Endothelial cell of umbilical vein (primary cell): ENCODE results near the gene IL17REL. TPM values are rescaled to one million over a fixed set of nuclear protein-coding genes. Genes with fewer than 3 reads are reported as not detected.

Source experiments
- BruUV-seq: library from RNA; stranded (reverse); fragments of 400-500 nt; replicated peaks from 2 replicates; lab custom pipeline; 2021; lab: Mats Ljungman, UMichigan
- CTCF ChIA-PET: fragments of 300-600, 350-600 bp; sonication (Branson Sonifier 250); formaldehyde crosslinking; loops from one replicate; lab custom pipeline; 2021; ENCODE audit warnings: antibody characterized with exemption, inconsistent platforms; lab: Charles Lee
- POLR2A ChIA-PET: fragments of 300-600, 350-600 bp; sonication (Branson Sonifier 250); formaldehyde crosslinking; loops from one replicate; lab custom pipeline; 2021; ENCODE audit warnings: antibody characterized with exemption, inconsistent platforms; lab: Charles Lee
- DNase-seq: peaks from one replicate; pipeline ENCODE4 v3.0.0-alpha.2; 2011; ENCODE audit warnings: low read depth, low spot score
- FAIRE-seq: peaks from 2 replicates; lab custom pipeline; 2011; peaks lifted over from hg19 to GRCh38; lab: Jason Lieb, UNC
- H2AFZ ChIP-seq: 2 replicates; pipeline ENCODE4 v1.6.0; 2012; ENCODE audit warnings: low read depth, low read length, control low read depth, inconsistent platforms
- H3K27ac ChIP-seq: 2 replicates; pipeline ENCODE4 v1.5.1; 2011; ENCODE audit warnings: low read depth, mild to moderate bottlenecking, control low read depth, low read length, moderate library complexity; ENCODE audit not compliant: insufficient read depth
- H3K27me3 ChIP-seq, 2 experiments: 2 replicates each; pipeline versions ENCODE4 v1.6.0 to v1.6.1; 2011; ENCODE audit warnings: low read length in 2 of 2, mixed read lengths in 1 of 2; ENCODE audit not compliant: control insufficient read depth in 2 of 2, insufficient read depth in 2 of 2
- H3K36me3 ChIP-seq, 2 experiments: 2 replicates in 1 of 2; 3 replicates in 1 of 2; pipeline ENCODE4 v1.5.1; 2011; ENCODE audit warnings: low read length in 2 of 2, mild to moderate bottlenecking in 1 of 2, moderate library complexity in 1 of 2; ENCODE audit not compliant: control insufficient read depth in 2 of 2, insufficient read depth in 2 of 2; ENCODE audit errors: extremely low read depth in 1 of 2
- H3K4me1 ChIP-seq: 3 replicates; pipeline ENCODE4 v1.5.1; 2011; ENCODE audit warnings: mild to moderate bottlenecking, low read length; ENCODE audit not compliant: control insufficient read depth, insufficient read depth; ENCODE audit errors: extremely low read depth
- H3K4me2 ChIP-seq: 2 replicates; pipeline ENCODE4 v1.6.1; 2011; ENCODE audit warnings: low read length, control low read depth, mixed read lengths; ENCODE audit not compliant: insufficient read depth
- H3K4me3 ChIP-seq, 3 experiments: fragments of 200-600 bp in 1 of 3; sonication (generic), shearing (Covaris generic) in 1 of 3; replicated peaks in 1 of 3; 2 replicates each; pipeline ENCODE4 v1.5.1; 2011 to 2016; ENCODE audit warnings: control low read depth in 3 of 3, low read length in 3 of 3, mild to moderate bottlenecking in 2 of 3, inconsistent platforms in 1 of 3, low read depth in 1 of 3, moderate library complexity in 1 of 3; ENCODE audit not compliant: insufficient read depth in 1 of 3
- H3K79me2 ChIP-seq: 2 replicates; pipeline ENCODE4 v1.6.0; 2012; ENCODE audit warnings: low read length, inconsistent platforms; ENCODE audit not compliant: control insufficient read depth, insufficient read depth
- H3K9ac ChIP-seq: replicated peaks from 2 replicates; pipeline ENCODE3; 2011; ENCODE audit warnings: low read length, control low read depth; ENCODE audit not compliant: insufficient read depth; ENCODE audit errors: extremely low read depth
- H3K9me1 ChIP-seq: replicated peaks from 3 replicates; pipeline ENCODE4 v1.6.0; 2011; ENCODE audit warnings: mild to moderate bottlenecking, low read length; ENCODE audit not compliant: control insufficient read depth, insufficient read depth; ENCODE audit errors: extremely low read depth
- H3K9me3 ChIP-seq: replicated peaks from 2 replicates; pipeline ENCODE4 v1.5.1; 2012; ENCODE audit warnings: low read length, inconsistent platforms; ENCODE audit not compliant: control insufficient read depth, insufficient read depth
- H4K20me1 ChIP-seq: replicated peaks from 2 replicates; pipeline ENCODE3; 2011; ENCODE audit warnings: mild to moderate bottlenecking, low read length; ENCODE audit not compliant: control insufficient read depth, insufficient read depth; ENCODE audit errors: extremely low read depth
- CTCF ChIP-seq, 2 donors: IDR thresholded peaks; 1 replicate in 1 of 2; 2 replicates in 1 of 2; pipeline ENCODE4 v1.5.1; 2011; ENCODE audit warnings: low read length in 2 of 2, mild to moderate bottlenecking in 2 of 2, moderate library complexity in 2 of 2, control low read depth in 1 of 2, inconsistent platforms in 1 of 2, low read depth in 1 of 2; ENCODE audit not compliant: insufficient read depth in 1 of 2; ENCODE audit errors: extremely low read depth in 1 of 2
- EZH2 ChIP-seq: IDR thresholded peaks from 2 replicates; pipeline ENCODE4 v1.6.1; 2012; ENCODE audit warnings: borderline replicate concordance, low read depth, mild to moderate bottlenecking, moderate library complexity, low read length, inconsistent platforms; ENCODE audit not compliant: severe bottlenecking
- FOS ChIP-seq: IDR thresholded peaks from 2 replicates; pipeline ENCODE4 v1.6.1; 2011; ENCODE audit warnings: mild to moderate bottlenecking, low read length, moderate library complexity, borderline replicate concordance; ENCODE audit not compliant: insufficient read depth
- GATA2 ChIP-seq: IDR thresholded peaks from 2 replicates; pipeline ENCODE4 v1.7.0; 2011; ENCODE audit warnings: low read depth, mild to moderate bottlenecking, moderate library complexity, mixed read lengths, low read length; ENCODE audit not compliant: insufficient read length, insufficient read depth
- JUN ChIP-seq: IDR thresholded peaks from 2 replicates; pipeline ENCODE4 v1.6.1; 2011; ENCODE audit warnings: borderline replicate concordance, low read depth; ENCODE audit not compliant: insufficient read length, insufficient read depth
- MAX ChIP-seq: IDR thresholded peaks from 2 replicates; pipeline ENCODE4 v1.6.1; 2011; ENCODE audit not compliant: insufficient read depth, insufficient read length
- MYC ChIP-seq: IDR thresholded peaks from one replicate; pipeline ENCODE4 v1.6.1; 2011; ENCODE audit warnings: mild to moderate bottlenecking, low read depth, low read length
- POLR2A ChIP-seq: IDR thresholded peaks from 2 replicates; pipeline ENCODE4 v1.6.1; 2012; ENCODE audit warnings: low read depth, mild to moderate bottlenecking, control low read depth, low read length
- POLR2AphosphoS5 ChIP-seq: IDR thresholded peaks from 2 replicates; pipeline ENCODE4 v1.6.1; 2012; ENCODE audit warnings: low read depth, mild to moderate bottlenecking, control low read depth, low read length, moderate library complexity; ENCODE audit not compliant: insufficient read depth
- dilution Hi-C: fragments of 300-500 bp; cut with MboI; formaldehyde crosslinking; loops from one replicate; pipeline ENCODE4 v1.15.0; 2019; ENCODE audit warnings: low sequenced_read_pairs; ENCODE audit not compliant: extremely low pct_ligation_motif_present
- intact Hi-C: fragments of 100-400 bp; cut with micrococcal nuclease; formaldehyde crosslinking; loops from one replicate; pipeline ENCODE4 v1.10.0; 2022
- polyA plus RNA-seq, 4 experiments: library from polyadenylated mRNA; depleted of rRNA in 3 of 4; stranded (reverse) in 3 of 4; unstranded in 1 of 4; fragments of >200 nt; gene quantifications; 2 replicates each; pipeline versions ENCODE4 v1.2.1 to v1.2.3, GENCODE V29; 2011 to 2012; ENCODE audit warnings: missing spikeins in 1 of 4
- total RNA-seq: library from RNA; stranded (reverse); gene quantifications from 2 replicates; pipeline ENCODE4 v1.2.3, GENCODE V29; 2021

IL17REL gene
- total and polyA plus RNA-seq, 2 donors (not counting 3 experiments of a cell fraction or from before 2014, with no cell fraction given), result 0.06 to 0.15 TPM

GRCh38 chr22:49997251-49997599 is 15.3 kb downstream of the IL17REL start:
- POLR2A ChIA-PET, result no interaction called here

More at GRCh38 chr22:49997251-49997599, 15.3 kb downstream of the IL17REL start:
- H4K20me1 ChIP-seq, result no peaks in the 10 kb centered on the region
- H3K4me2 ChIP-seq, result no peak overlapping the region
- H3K9ac ChIP-seq, result no peak overlapping the region
- no peaks in the 10 kb centered on the region for H3K79me2 ChIP-seq
- H3K27me3 ChIP-seq, result no peaks in the 10 kb centered on the region
- TF ChIP-seq MYC (no peak), CTCF (IDR thresholded peaks at IDR 0.05; ENCODE audit: extremely low read depth in 1 of 2, insufficient read depth in 1 of 2, low read depth in 1 of 2, low read length in 2 of 2) (no peak), MAX (no peak), POLR2AphosphoS5 (no peak), GATA2 (no peak), FOS (no peak), POLR2A (no peak), JUN (no peak), EZH2 (no peak)
- FAIRE-seq, result no peak
- no peaks in the 10 kb centered on the region for H3K4me1 ChIP-seq
- H3K9me1 ChIP-seq, result no peaks in the 10 kb centered on the region
- H3K9me3 ChIP-seq, result no peaks in the 10 kb centered on the region
- no peak for DNase-seq
- dilution Hi-C loops (no loop called here), intact Hi-C loops (no loop called here)
- CTCF ChIA-PET, result interaction anchor here (1.2 kb wide), 1 partner anchor 33 kb away, joined by 5 read pairs; no protein-coding TSS in a partner anchor
- BruUV-seq, result no TSS peak
- no peak overlapping the region for H2AFZ ChIP-seq
- H3K27ac ChIP-seq, result no peak overlapping the region
- no peak overlapping the region for H3K4me3 ChIP-seq
- H3K36me3 ChIP-seq, result no peaks in the 10 kb centered on the region
